ENCODE data around the gene CCNT1. TPM values are rescaled to one million over a fixed set of nuclear protein-coding genes. Genes with fewer than 3 reads are reported as not detected.
"Not testable (repeated sequence)": the region's sequence is repeated elsewhere in the genome, so short reads cannot be mapped to it uniquely, and the experiment has no call there.

The CCNT1 gene
- total and polyA plus RNA-seq, 2 experiments from 2014 or later, result 5.5 to 19.3 TPM

- in situ Hi-C loops (cut with MboI), result no loop called here
- no peak overlapping the region for H2AFZ ChIP-seq
- H3K4me3 ChIP-seq, result no peak overlapping the region
- no peaks in the 10 kb centered on the region for H3F3A ChIP-seq (ENCODE audit: insufficient read depth)
- H3K4me1 ChIP-seq (ENCODE audit: insufficient read depth), result no peaks in the 10 kb centered on the region
- H3K27me3 ChIP-seq (replicated peaks; ENCODE audit: insufficient read depth), result no peaks in the 10 kb centered on the region
- no peak overlapping the region for H3K9ac ChIP-seq
- peaks cover 16% of the 10 kb centered on the region for H3K36me3 ChIP-seq (ENCODE audit: low read depth)
- TF ChIP-seq EZH2phosphoT487 (IDR thresholded peaks at IDR 0.05; ENCODE audit: insufficient read depth, low read depth), result no peak
- no peak for TF ChIP-seq EZH2 (IDR thresholded peaks at IDR 0.05; ENCODE audit: insufficient read depth, poor library complexity, severe bottlenecking)
- DNase-seq, result no peak
- no peaks in the 10 kb centered on the region for H3K9me2 ChIP-seq (ENCODE audit: insufficient read depth)
- no peak overlapping the region for H3K4me2 ChIP-seq (ENCODE audit: unreplicated experiment)
- WGBS, 2 experiments (ENCODE audit: low coverage in 1 of 2, low lambda C conversion rate in 2 of 2, missing lambda C conversion rate in 2 of 2), result 91 to 94% methylated on average over 2 of the region's 2 CpGs
- H3K9me3 ChIP-seq (ENCODE audit: low read depth), result no peaks in the 10 kb centered on the region
- H3K27ac ChIP-seq, result no peak overlapping the region
- H4K20me1 ChIP-seq (ENCODE audit: insufficient read depth), result no peaks in the 10 kb centered on the region
- H3K79me2 ChIP-seq (ENCODE audit: insufficient read depth), result no peaks in the 10 kb centered on the region
Observed at GRCh38 chr12:48643011-48643410, 73.5 kb downstream of the CCNT1 start.

GRCh38 chr12:48641752-48642555, 74.6 kb downstream of the CCNT1 start:
- WGBS, 2 experiments (ENCODE audit: low coverage in 1 of 2, low lambda C conversion rate in 2 of 2, missing lambda C conversion rate in 2 of 2), result 92 to 94% methylated on average over 18 to 49 of the region's 54 CpGs
- H3F3A ChIP-seq (ENCODE audit: insufficient read depth); DNase-seq: not testable (repeated sequence)

GRCh38 chr12:48640854-48641253, 75.7 kb downstream of the CCNT1 start:
- in situ Hi-C loops (cut with MboI), result no loop called here
- no peak for TF ChIP-seq EZH2phosphoT487 (IDR thresholded peaks at IDR 0.05; ENCODE audit: insufficient read depth, low read depth)
- TF ChIP-seq EZH2 (IDR thresholded peaks at IDR 0.05; ENCODE audit: insufficient read depth, poor library complexity, severe bottlenecking), result no peak
- Histone ChIP-seq H3K36me3 (ENCODE audit: low read depth) (peaks cover 7% of the 10 kb centered on the region; the same call in 1 of the 2 replicates), H3K27me3 (replicated peaks; ENCODE audit: insufficient read depth) (no peaks in the 10 kb centered on the region), H3F3A (ENCODE audit: insufficient read depth) (no peaks in the 10 kb centered on the region), H2AFZ (no peak overlapping the region), H3K79me2 (ENCODE audit: insufficient read depth) (no peaks in the 10 kb centered on the region), H3K9me2 (ENCODE audit: insufficient read depth) (no peaks in the 10 kb centered on the region), H3K9me3 (ENCODE audit: low read depth) (no peaks in the 10 kb centered on the region), H3K27ac (no peak overlapping the region), H3K4me3 (no peak overlapping the region), H3K4me2 (ENCODE audit: unreplicated experiment) (no peak overlapping the region), H3K9ac (no peak overlapping the region), H4K20me1 (ENCODE audit: insufficient read depth) (no peaks in the 10 kb centered on the region), H3K4me1 (ENCODE audit: insufficient read depth) (no peaks in the 10 kb centered on the region)
- DNase-seq, result no peak
- WGBS, 2 experiments (ENCODE audit: low coverage in 1 of 2, low lambda C conversion rate in 2 of 2, missing lambda C conversion rate in 2 of 2), result 54 to 64% methylated on average over 3 of the region's 3 CpGs

More at GRCh38 chr12:48641752-48642555, 74.6 kb downstream of the CCNT1 start:
- H2AFZ ChIP-seq; H4K20me1 ChIP-seq (ENCODE audit: insufficient read depth); H3K4me3 ChIP-seq; H3K4me2 ChIP-seq (ENCODE audit: unreplicated experiment); H3K9ac ChIP-seq; H3K9me2 ChIP-seq (ENCODE audit: insufficient read depth); H3K27ac ChIP-seq; H3K27me3 ChIP-seq (replicated peaks; ENCODE audit: insufficient read depth); H3K4me1 ChIP-seq (ENCODE audit: insufficient read depth); H3K9me3 ChIP-seq (ENCODE audit: low read depth); H3K79me2 ChIP-seq (ENCODE audit: insufficient read depth); in situ Hi-C loops (cut with MboI): not testable (repeated sequence)
- H3K36me3 ChIP-seq (ENCODE audit: low read depth), result peaks cover 13% of the 10 kb centered on the region

- no peak overlapping the region for H3K27ac ChIP-seq
- no peaks in the 10 kb centered on the region for H3K79me2 ChIP-seq (ENCODE audit: insufficient read depth)
- H2AFZ ChIP-seq, result no peak overlapping the region
- peaks cover 4% of the 10 kb centered on the region; the same call in 1 of the 2 replicates for H3K36me3 ChIP-seq (ENCODE audit: low read depth)
- H3F3A ChIP-seq (ENCODE audit: insufficient read depth), result no peaks in the 10 kb centered on the region
- in situ Hi-C loops (cut with MboI), result no loop called here
- H3K27me3 ChIP-seq (replicated peaks; ENCODE audit: insufficient read depth), result no peaks in the 10 kb centered on the region
- no peaks in the 10 kb centered on the region for H4K20me1 ChIP-seq (ENCODE audit: insufficient read depth)
- H3K4me3 ChIP-seq, result no peak overlapping the region
- H3K9me3 ChIP-seq (ENCODE audit: low read depth), result no peaks in the 10 kb centered on the region
- TF ChIP-seq EZH2phosphoT487 (IDR thresholded peaks at IDR 0.05; ENCODE audit: insufficient read depth, low read depth), result no peak
- TF ChIP-seq EZH2 (IDR thresholded peaks at IDR 0.05; ENCODE audit: insufficient read depth, poor library complexity, severe bottlenecking), result no peak
- no peak for DNase-seq
- no peak overlapping the region for H3K9ac ChIP-seq
- no peaks in the 10 kb centered on the region for H3K9me2 ChIP-seq (ENCODE audit: insufficient read depth)
- H3K4me1 ChIP-seq (ENCODE audit: insufficient read depth), result no peaks in the 10 kb centered on the region
- H3K4me2 ChIP-seq (ENCODE audit: unreplicated experiment), result no peak overlapping the region
Observed at GRCh38 chr12:48640428-48640827, 76.1 kb downstream of the CCNT1 start.

MicroRNAs within 50 kb of the gene (microRNA counts, 767-probe panel; counts per million panel counts)
- microRNA hsa-miR-1291, result 447 counts per million, percentile 86 among the panel's probes with 10 or more counts

Small RNA genes lying within 50 kb of the gene (microRNA-seq; reads per million reads assigned to microRNA genes)
- gene MIR1291 (ENCODE audit: borderline number of aligned reads), result not detected

Small RNA genes lying within 50 kb of the gene (small RNA-seq; reads per million reads assigned to genes)
- gene MIR1291 (ENCODE audit: low read depth, low replicate concordance) (not detected), gene SNORA2A (ENCODE audit: low read depth, low replicate concordance) (not detected), gene SNORA2B (ENCODE audit: low read depth, low replicate concordance) (0.99 reads per million, percentile 42 among the genes with 10 or more reads in this experiment), gene SNORA2C (ENCODE audit: low read depth, low replicate concordance) (not detected)

Other genes starting within 250 kb of the CCNT1 start
- gene ANP32D, start 244.1 kb downstream of the CCNT1 start, total RNA-seq (2014; rRNA removed; shearing (Covaris generic)), result not detected in 2 replicates
- not detected in 2 replicates for gene ANP32D, start 244.1 kb downstream of the CCNT1 start, polyA plus RNA-seq (2016; fragmentation: Nextera tagmentation; extraction: Ambion mirVana)
- not detected in 2 replicates for gene C12orf54, start 234.2 kb downstream of the CCNT1 start, total RNA-seq (2014; rRNA removed; shearing (Covaris generic))
- not detected in 2 replicates for gene C12orf54, start 234.2 kb downstream of the CCNT1 start, polyA plus RNA-seq (2016; fragmentation: Nextera tagmentation; extraction: Ambion mirVana)
- not detected in 2 replicates for gene OR8S1, start 191.1 kb downstream of the CCNT1 start, total RNA-seq (2014; rRNA removed; shearing (Covaris generic))
- gene OR8S1, start 191.1 kb downstream of the CCNT1 start, polyA plus RNA-seq (2016; fragmentation: Nextera tagmentation; extraction: Ambion mirVana), result not detected in 2 replicates
- gene LALBA, start 146.7 kb downstream of the CCNT1 start, total RNA-seq (2014; rRNA removed; shearing (Covaris generic)), result not detected in 2 replicates
- not detected in 2 replicates for gene LALBA, start 146.7 kb downstream of the CCNT1 start, polyA plus RNA-seq (2016; fragmentation: Nextera tagmentation; extraction: Ambion mirVana)
- 25.7 and 44.4 TPM in 2 replicates for gene KANSL2, start 34.5 kb downstream of the CCNT1 start, total RNA-seq (2014; rRNA removed; shearing (Covaris generic))
- 28.6 and 30.0 TPM in 2 replicates for gene KANSL2, start 34.5 kb downstream of the CCNT1 start, polyA plus RNA-seq (2016; fragmentation: Nextera tagmentation; extraction: Ambion mirVana)
- 24.8 and 25.8 TPM in 2 replicates for gene ADCY6, start 72.4 kb upstream of the CCNT1 start, total RNA-seq (2014; rRNA removed; shearing (Covaris generic))
- 4.1 TPM in 2 replicates for gene ADCY6, start 72.4 kb upstream of the CCNT1 start, polyA plus RNA-seq (2016; fragmentation: Nextera tagmentation; extraction: Ambion mirVana)
- gene CACNB3, start 101.8 kb upstream of the CCNT1 start, total RNA-seq (2014; rRNA removed; shearing (Covaris generic)), result 18.6 and 26.8 TPM in 2 replicates
- 22.4 and 22.6 TPM in 2 replicates for gene CACNB3, start 101.8 kb upstream of the CCNT1 start, polyA plus RNA-seq (2016; fragmentation: Nextera tagmentation; extraction: Ambion mirVana)
- 56.5 and 61.0 TPM in 2 replicates for gene DDX23, start 135.5 kb upstream of the CCNT1 start, total RNA-seq (2014; rRNA removed; shearing (Covaris generic))
- gene DDX23, start 135.5 kb upstream of the CCNT1 start, polyA plus RNA-seq (2016; fragmentation: Nextera tagmentation; extraction: Ambion mirVana), result 32.1 and 34.2 TPM in 2 replicates
- 0.32 TPM in 1 of 2 replicates, not detected in the other for gene RND1, start 149.2 kb upstream of the CCNT1 start, total RNA-seq (2014; rRNA removed; shearing (Covaris generic))
- gene RND1, start 149.2 kb upstream of the CCNT1 start, polyA plus RNA-seq (2016; fragmentation: Nextera tagmentation; extraction: Ambion mirVana), result 0.13 TPM in 1 of 2 replicates, not detected in the other
- 17.4 and 28.1 TPM in 2 replicates for gene FKBP11, start 208.8 kb upstream of the CCNT1 start, total RNA-seq (2014; rRNA removed; shearing (Covaris generic))
- 158 and 159 TPM in 2 replicates for gene FKBP11, start 208.8 kb upstream of the CCNT1 start, polyA plus RNA-seq (2016; fragmentation: Nextera tagmentation; extraction: Ambion mirVana)
- gene ARF3, start 240.8 kb upstream of the CCNT1 start, total RNA-seq (2014; rRNA removed; shearing (Covaris generic)), result 55.3 and 87.7 TPM in 2 replicates
- gene ARF3, start 240.8 kb upstream of the CCNT1 start, polyA plus RNA-seq (2016; fragmentation: Nextera tagmentation; extraction: Ambion mirVana), result 65.0 and 71.7 TPM in 2 replicates